ENCODE results near the gene MAP7. TPM values are rescaled to one million over a fixed set of nuclear protein-coding genes. Genes with fewer than 3 reads are reported as not detected.
"Not testable (repeated sequence)": the region's sequence is repeated elsewhere in the genome, so short reads cannot be mapped to it uniquely, and the experiment has no call there.

Gene MAP7
- total RNA-seq, 1 experiment from 2014 or later, result 1.1 TPM

DNA sequence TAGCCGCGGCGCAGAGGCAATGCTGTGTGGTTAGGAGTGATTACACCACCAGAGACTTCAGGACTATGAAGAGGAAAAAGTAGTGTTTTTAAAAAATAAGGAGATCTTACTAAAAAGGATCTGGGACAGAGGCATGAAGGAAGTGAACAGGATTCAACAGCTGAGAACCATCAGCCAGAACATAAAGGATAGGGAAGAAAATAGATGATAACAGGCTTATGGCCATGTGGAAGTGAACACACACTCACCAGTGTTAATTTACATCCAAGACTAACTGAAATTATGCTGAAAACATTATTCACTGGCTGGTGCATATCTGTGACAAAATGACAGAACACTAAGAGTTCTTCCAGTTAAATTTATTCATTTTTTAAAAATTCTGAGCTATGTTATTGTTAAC lies 213.1 kb downstream of the MAP7 start:
- DNase-seq (ENCODE audit: low read depth), result no peak

DNA sequence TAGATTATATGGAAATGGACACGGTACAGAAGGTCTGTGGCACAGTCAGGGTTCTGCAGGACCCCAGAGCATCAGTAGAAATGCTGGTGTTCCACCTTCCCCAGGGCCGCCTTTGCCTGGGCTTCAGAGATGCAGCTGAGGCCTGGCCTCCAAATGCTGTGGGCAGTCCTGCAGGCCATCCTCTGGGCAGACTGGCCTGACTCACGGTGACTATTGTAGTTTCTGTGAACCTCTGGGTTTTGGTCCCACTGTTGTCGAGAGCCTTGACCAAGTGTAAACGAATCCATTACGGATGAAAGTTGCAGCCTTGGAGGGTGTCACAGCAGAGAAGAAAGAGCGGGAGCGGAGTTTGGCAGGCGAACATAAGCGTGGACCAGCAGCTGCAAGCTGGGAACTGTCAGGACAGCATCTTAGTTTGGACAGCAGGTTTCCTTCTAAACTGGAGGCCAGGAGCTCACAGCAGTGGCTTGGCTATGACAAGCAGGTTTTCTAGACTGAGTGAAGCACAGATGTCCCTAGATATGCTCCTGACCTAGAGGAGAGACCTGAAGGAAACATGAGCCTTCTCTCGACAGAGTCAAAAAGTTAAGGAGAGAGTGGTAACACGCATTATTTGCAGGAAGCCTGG lies 214.4 kb downstream of the MAP7 start:
- DNase-seq (ENCODE audit: low read depth), result no peak

DNA sequence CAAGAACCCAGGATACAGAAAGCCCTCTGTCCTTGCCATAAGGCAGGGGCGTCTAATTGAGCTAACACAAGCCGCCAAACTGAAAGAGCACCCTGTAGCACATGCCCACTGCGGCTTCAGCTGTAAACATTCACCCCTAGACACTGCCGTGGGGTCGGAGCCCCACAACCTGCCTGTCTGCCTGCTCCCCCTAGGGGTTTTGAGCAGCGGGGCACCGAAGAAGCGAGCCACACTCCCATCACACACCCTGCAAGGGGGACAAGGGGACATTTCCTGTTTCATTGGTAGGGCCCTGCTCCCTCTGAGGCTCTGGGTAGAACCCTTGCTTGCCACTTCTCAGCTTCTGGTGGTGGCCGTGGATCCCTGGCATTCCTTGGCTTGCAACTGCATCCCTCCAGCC lies 215.4 kb downstream of the MAP7 start:
- DNase-seq (ENCODE audit: low read depth), result no peak

DNA sequence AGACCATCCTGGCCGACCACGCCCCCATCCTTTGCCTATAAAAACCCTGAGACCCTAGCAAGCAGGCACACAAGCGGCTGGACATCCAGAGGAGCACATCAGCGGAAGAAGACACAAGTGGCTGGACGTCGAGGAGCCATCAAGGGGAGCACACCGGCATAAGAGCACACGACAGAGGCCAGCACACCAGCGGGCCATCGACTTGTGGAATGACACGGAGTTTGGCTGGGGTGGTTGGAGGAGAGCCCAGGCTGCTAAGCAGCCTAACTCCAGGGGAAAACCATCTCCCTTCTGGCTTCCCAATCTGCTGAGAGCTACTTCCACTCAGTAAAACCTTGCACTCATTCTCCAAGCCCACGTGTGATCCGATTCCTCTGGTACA lies 215.8 kb downstream of the MAP7 start:
- DNase-seq (ENCODE audit: low read depth), result no peak

DNA sequence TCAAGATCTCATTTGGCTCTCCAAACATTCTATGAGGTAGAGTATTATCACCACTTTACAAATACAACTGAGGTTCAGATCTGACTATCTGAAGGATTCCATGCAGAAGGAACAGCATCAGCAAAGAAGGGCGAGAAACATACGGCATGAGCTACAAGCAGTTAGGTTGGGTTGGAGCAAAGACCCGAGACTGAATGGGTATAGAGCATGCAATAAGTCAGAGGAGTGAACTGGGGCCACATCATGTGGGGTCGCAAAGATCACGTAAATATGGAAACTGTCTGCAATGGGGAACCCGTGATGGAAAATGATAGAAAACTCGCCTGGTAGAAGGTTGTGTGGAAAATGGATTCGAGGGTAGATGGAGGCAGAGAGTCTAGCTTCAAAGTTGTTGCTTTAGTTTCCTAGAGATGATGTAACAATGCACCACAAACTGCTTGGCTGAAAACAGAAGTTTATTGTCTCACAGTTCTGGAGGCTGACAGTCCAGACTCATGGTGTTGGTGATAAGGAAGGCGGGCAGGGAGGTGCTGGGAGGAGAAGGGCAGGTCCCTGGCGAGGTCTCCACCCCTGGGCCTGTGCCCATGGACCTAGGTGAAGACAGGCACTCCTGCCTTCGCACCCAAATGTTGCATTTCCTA lies 216.3 kb downstream of the MAP7 start:
- DNase-seq (ENCODE audit: low read depth), result no peak

DNA sequence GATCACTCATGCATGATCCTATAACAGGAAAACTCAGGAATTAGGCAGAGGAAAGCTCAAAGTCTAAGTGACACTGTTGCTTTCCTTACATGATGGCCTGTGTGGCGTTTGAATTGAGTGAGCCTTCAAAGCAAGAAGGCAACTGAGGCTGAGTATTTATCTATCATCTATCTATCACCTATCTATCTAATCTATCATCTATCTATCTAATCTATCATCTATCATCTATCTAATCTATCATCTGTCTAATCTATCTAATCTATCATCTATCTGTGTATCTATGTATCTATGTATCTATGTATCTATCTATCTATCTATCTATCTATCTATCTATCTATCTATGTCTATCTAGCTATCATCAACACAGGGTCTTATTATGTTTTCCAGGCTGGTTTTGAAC lies 218.8 kb downstream of the MAP7 start:
- no peak for DNase-seq (ENCODE audit: low read depth)

DNA sequence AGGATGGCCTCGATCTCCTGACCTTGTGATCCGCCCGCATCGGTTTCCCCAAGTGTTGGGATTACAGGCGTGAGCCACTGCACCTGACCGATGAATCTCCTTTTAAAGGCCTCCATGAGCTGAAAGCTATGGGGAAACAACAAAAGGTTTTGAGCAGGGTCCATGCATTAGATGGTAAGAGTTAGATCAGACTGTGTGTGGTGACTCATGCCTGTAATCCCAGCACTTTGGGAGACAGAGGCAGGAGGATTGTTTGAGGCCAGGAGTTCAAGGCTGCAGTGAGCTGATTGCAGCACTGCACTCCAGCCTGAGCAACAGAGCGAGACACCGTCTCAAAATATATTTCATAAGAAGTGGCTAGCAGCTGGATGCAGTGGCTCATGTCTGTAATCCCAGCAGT lies 219.6 kb downstream of the MAP7 start:
- no peak for DNase-seq (ENCODE audit: low read depth)

DNA sequence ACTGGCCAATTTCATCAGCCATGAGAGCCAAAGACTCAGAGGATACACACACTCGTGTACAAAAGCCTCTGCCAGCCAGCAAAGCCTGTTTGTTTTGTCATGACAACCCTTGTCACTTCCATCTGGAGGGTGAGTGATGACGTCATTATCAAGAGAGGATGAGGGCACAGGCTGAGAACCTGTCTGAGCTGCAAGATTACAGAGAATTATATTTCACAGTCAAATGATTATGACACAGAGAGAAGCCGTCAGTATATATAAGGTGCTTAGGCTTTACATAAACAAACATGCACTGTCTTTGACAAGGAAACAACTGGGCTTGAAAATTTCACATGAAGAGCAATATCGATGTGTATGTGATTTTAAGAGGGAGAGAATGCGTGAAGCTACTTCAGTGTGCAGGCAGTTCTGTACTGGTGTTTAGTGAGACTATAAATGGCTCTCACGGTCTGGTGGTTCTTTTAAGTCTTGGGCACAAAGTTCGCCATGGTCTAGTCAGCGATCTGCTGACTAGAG lies 224.1 kb downstream of the MAP7 start:
- peak; percentile 15 for DNase-seq (ENCODE audit: low read depth)

DNA sequence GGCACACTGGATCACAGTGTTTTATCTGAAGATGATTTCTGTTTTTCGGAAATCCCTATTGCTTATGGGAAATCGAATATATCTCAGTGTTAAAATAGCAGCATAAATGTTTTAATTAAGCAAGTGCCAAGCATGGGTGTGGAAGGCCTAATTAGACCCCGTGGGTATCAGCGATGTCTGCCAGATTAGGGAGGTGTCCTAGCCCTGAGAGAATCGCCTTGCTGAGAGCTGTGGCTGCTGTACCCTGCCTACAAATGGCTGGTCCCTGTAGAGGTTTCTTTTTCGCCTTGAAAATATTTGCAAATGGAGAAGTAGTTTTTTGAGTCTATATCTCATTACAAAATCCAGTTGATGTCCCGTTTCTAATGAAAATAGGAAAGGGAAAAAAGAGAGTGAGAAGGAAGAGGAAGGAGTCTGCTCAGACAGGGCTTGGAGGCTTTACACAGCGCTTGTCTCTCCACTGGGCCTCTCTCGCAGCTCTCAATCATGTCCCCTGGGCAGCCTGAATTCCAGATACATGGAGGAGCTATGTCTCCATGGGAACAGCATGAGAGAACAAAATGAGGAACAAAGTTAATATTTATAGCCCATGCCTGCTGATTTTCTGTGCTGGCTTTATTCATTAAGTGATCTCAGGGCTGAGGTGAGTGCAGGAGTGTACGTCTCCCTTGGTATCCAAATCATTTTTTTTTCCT lies 225.4 kb downstream of the MAP7 start:
- no peak for DNase-seq (ENCODE audit: low read depth)

DNA sequence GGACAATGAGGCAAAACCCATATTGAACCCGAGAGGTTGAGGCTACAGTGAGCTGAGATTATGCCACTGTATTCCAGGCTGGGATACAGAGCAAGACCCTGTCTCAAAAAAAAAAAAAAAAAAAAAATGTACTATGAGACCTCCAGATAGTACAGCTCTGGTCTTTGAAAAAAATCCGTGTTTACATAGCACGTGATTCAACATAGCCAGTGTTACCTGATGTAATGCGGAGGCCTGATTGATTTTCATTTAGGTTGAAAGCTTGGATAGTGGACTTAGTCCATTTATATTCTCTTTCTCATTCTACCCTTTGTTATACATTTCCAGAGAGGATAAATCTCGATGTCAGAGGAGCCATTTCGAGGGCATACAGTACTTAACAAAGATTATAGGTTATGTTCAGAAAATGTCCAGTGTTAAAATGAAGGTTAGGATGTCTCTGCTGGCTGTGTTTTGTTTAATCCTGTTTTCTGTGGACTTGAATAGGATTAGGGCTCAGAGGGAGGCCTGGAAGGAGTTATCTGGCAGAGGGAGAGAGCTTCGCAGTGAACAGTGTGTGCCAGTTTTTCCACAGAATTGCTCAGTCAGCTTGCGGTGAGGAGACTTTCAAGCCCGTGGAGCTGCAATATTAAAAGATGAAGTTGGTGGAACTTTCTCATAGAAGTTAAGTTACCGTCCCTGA lies 226.7 kb downstream of the MAP7 start:
- DNase-seq (ENCODE audit: low read depth), result no peak

DNA sequence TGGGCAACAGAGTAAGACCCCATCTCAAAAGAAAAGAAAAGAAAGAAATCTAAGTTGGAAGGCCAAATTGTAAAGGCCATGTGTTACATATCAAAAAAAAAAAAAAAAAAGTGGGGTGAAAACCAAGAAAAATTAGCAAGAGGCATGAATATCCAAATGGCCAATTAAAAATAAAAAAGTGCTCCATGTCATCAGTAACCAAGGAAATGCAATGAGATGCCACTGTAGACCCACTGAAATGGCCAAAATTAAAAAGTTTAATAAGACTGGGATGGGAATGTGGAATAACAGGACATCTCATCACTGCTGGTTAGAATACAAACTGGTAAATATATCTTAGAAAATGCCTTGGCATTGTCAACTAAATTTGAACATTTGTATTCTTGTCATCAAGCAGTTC lies 230.5 kb downstream of the MAP7 start:
- no peak for DNase-seq (ENCODE audit: low read depth)

DNA sequence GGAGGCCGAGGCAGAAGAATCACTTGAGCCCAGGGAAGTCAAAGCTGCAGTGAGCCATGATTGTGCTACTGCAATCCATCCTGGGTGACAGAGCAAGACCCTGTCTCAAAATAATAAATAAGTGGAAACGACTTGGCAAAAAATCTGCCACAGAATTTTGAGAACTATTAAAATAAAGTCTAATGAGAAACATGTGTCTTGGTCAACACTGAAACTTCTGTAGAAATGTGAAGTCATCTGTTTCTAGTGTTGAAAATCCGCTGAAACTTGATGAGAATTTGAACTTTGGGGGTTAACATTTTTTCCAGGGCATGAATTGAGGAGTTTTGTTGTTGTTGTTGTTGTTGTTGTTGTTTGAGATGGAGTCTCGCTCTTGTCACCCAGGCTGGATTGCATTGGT lies 231.5 kb downstream of the MAP7 start:
- DNase-seq (ENCODE audit: low read depth), result no peak

DNA sequence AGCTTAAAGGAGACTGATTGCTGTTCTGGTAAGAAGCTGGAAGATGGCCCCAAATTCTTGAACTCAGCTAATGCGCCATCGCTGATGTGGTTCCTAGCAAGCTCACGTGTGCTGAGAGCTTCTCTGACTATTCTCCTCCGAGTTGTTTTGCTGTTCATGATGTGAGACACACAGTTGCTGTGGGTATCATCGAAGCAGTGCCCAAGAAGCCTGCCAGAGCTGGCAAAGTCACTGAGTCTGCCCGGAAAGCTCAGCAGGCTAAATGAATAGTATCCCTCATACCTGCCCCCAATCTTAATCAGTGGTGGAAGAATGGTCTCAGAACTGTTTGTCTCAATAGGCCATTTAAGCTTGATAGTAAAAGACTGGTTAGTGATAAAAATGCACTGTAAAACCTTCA lies 232.3 kb downstream of the MAP7 start:
- no peak for DNase-seq (ENCODE audit: low read depth)

DNA sequence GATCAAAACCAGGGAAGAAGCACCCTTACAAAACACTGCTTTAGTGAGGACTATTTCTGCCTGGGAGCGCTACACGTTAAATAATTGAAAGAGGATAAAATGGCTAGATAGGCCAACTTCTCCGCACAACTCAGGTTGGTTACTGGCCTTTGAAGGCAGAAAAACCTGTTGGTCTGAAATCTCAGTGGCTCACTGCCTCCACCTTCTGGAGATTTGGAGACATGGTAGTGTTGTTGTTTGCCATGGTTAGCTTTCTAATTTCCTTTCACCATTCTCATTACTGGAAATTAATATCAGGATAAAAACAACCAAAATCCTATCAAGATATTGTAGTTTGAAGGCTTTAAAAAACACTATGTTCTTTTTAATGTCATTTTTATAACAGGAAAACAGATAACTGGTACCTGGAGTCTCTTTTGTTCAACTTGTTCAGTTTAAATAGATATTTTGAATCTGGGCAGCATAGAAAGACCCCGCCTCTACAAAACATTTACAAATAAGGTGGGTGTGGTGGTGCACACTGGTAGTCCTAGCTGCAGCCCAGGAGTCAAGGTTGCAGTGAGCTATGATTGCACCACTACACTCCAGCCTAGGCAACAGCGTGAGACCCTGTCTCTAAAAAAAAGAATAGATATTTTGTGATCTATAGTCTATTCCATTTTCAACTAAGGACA lies 233.1 kb downstream of the MAP7 start:
- DNase-seq (ENCODE audit: low read depth), result peak; percentile 54

DNA sequence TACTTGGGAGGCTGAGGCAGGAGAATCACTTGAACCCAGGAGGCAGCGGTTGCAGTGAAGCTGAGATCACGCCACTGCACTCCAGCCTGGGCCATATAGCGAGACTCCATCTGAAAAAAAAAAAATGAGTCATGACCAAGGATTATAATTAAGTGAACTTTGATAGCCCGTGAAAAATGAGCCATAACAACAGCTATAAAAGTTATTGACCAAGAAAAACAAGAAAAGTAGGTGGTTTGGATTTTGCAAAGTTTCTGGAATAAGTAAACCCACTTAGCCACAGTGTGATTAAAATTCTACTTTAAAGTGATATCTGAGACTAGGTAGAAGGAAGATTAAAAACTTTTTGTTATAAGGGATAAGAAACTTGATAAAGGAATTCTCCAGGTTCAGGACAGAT lies 234.6 kb downstream of the MAP7 start:
- no peak for DNase-seq (ENCODE audit: low read depth)

DNA sequence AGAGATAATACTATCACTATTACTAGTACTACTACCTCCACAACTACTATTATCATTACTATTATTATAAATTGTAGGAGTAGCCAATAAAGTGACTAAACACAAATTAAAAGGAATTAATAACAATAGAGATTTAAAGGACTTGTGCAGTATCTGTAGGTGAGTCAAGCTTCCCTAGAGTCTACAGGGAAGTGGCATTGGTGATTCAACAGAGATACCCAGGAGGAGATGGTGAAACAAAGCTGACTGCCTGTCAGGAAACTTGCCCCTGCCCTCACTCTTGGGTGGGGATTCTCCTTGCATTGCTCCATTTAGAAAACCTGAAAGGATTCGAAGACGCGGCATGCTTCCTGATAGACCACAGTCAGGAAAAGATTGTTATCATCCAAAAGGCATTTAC lies 237.2 kb downstream of the MAP7 start:
- DNase-seq (ENCODE audit: low read depth), result no peak

DNA sequence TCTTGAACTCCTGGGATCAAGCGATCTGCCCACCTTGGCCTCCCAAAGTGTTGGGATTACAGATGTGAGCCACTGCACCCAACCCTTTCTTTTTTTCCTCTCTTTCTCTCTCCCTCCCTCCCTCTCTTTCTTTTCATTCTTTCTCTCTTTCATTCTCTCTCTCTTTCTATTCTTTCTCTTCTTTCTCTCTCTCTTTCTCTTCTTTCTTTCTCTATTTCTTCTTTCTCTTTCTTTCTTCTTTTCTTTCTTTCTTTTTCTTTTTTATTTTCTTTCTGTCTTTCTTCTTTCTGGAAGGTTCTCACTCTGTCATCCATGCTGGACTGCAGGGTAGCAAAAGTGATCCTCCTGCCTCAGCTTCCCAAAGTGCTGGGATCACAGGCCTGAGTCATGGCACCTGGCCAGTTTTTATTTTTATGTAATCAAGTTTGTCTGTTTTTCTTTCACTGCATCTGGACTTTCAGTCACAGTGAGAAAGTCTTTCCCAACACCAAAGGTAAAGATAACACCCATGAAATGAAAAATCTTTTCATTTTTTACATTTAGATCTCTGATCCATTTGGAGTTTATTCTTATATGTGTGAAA lies 240.4 kb downstream of the MAP7 start:
- DNase-seq (ENCODE audit: low read depth), result no peak

DNA sequence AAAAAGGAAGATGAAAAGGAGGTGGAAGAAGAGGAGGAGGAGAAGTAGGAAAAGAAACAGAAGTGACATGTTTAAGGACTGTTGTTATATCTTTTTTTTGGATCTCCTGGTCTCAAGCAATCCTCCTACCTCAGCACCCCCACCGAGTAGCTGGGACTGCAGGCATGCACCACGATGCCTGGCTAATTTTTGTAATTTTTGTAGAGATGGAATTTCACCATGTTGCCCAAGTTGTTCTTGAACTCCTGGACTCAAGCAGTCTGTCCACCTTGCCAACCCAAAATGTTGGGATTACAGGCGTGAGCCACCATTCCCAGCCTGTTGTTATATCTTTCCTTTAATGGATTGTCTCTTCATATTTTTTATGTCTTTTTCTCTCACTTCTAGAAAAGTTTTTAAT lies 241.1 kb downstream of the MAP7 start:
- no peak for DNase-seq (ENCODE audit: low read depth)

DNA sequence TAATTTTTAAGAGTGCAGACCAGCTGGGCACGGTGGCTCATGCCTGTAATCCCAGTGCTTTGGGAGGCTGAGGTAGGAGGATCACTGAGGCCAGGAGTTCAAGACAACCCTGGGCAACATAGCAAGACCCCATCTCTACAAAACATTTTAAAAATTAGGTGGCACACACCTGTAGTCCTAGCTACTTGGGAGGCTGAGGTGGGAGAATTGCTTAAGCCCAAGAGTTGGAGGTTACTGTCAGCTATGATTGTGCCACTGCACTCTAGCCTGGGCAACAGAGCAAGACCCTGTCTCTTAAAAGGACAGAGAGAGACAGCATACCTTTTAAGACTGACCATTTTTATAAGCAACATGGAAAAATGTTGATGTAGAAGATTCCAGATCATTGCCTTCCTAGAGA lies 241.8 kb downstream of the MAP7 start:
- DNase-seq (ENCODE audit: low read depth), result not testable (repeated sequence)

DNA sequence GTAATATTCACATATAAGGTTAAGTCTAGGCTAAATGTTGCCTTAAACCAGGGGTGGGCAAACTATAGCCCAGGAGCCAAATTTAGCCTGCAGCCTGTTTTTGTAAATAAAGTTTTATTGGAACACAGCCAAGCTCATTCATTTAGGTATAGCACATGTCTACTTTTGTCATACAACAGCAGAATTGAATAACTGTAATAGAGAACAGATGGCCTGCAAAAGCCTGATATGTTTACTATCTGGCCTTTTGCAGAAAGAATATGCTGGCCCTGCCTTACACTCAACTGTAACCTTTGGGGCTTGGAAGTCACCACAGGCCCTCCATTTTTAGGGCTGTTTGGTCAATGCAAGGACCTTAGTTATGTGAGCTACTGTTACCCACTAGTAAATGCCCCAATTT lies 242.9 kb downstream of the MAP7 start:
- no peak for DNase-seq (ENCODE audit: low read depth)

DNA sequence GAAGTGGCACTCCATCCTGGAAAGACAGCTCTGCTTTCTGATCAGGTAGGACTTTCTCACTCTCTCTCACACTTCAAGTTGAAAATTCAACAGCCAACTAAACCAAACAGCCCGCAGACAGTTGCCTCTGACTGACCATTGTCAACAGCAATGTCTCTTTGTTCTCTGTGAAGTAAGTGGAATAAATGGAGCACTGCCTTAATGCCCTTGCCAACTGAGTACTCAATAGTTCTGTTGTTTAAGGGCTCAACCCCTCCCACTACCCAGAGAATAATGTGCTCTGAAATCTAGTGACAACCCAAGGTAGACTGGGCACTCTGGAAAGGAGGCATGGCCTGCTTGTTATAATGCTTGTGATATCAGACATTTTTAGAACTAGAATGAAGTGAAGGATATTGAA lies 243.8 kb downstream of the MAP7 start:
- no peak for DNase-seq (ENCODE audit: low read depth)

DNA sequence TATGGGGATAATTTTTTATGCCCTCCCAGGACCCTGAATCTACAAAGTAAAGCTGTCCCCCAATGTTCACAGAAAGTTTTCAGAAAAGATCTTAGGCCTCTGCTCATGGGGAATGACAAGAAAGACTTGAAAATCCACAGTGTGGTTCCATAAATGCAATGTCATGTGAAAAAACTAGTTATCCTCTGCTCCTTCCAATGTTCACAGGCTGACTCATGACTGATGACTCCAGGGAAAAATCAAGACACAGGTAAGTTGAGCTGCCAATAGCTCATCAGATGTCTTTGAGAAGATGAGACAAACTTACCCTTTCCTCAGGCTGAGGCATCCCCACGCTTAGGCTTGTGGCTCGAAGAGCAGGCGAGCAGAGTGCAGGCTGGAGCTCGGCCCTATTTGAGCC lies 245.8 kb downstream of the MAP7 start:
- no peak for DNase-seq (ENCODE audit: low read depth)

Data from Daoy (cell line).